HFF-Myc (cell line): ENCODE measurements around the gene ACE.

Experiments used
- DNase-seq: peaks from one replicate; pipeline ENCODE4 v3.0.0-alpha.2; 2011; ENCODE audit warnings: low read depth; ENCODE audit errors: extremely low read depth
- H3K4me3 ChIP-seq: replicated peaks from 2 replicates; pipeline ENCODE4 v1.5.1; 2011; ENCODE audit warnings: low read depth, mild to moderate bottlenecking, control low read depth, low read length
- CTCF ChIP-seq: IDR thresholded peaks from 2 replicates; pipeline ENCODE4 v1.5.1; 2012; ENCODE audit warnings: mild to moderate bottlenecking, low read depth, low read length, control low read depth; ENCODE audit errors: missing control alignments

ACE gene

GRCh38 chr17:63490329-63490728 is 13.5 kb downstream of the ACE start:
- no peak overlapping the region for H3K4me3 ChIP-seq
- no peak for DNase-seq
- TF ChIP-seq CTCF = no peak

GRCh38 chr17:63490858-63491400 is 14.1 kb downstream of the ACE start:
- no peak for DNase-seq
- no peak overlapping the region for H3K4me3 ChIP-seq
- TF ChIP-seq CTCF = no peak

- DNase-seq = no peak
- TF ChIP-seq CTCF = no peak
- H3K4me3 ChIP-seq = no peak overlapping the region
These were observed 14.6 kb downstream of the ACE start for GRCh38 chr17:63491413-63491812.

GRCh38 chr17:63491977-63492618 is 15.2 kb downstream of the ACE start:
- H3K4me3 ChIP-seq = no peak overlapping the region
- no peak for TF ChIP-seq CTCF
- no peak for DNase-seq

GRCh38 chr17:63492940-63493339 is 16.1 kb downstream of the ACE start:
- no peak for TF ChIP-seq CTCF
- H3K4me3 ChIP-seq = no peak overlapping the region
- no peak for DNase-seq

- no peak overlapping the region for H3K4me3 ChIP-seq
- TF ChIP-seq CTCF = no peak
These were observed 16.6 kb downstream of the ACE start for GRCh38 chr17:63493411-63493810.

GRCh38 chr17:63494300-63494928 is 17.6 kb downstream of the ACE start:
- no peak overlapping the region for H3K4me3 ChIP-seq
- no peak for DNase-seq
- no peak for TF ChIP-seq CTCF

More at GRCh38 chr17:63493411-63493810, 16.6 kb downstream of the ACE start:
- DNase-seq = no peak
